Measurements from ENCODE around the gene HTN1.
"Not testable (repeated sequence)": the region's sequence is repeated elsewhere in the genome, so short reads cannot be mapped to it uniquely, and the experiment has no call there.

- TF ChIP-seq CTCF (IDR thresholded peaks at IDR 0.05); POLR2A (IDR thresholded peaks at IDR 0.05; ENCODE audit: low read depth): not testable (repeated sequence)
Observed at GRCh38 chr4:70039928-70040327, 10.3 kb upstream of the HTN1 start.
